GM23248 (cell line): ENCODE measurements around the gene CAPN14. TPM values are rescaled to one million over a fixed set of nuclear protein-coding genes. Genes with fewer than 3 reads are reported as not detected.
A peak's percentile ranks its signal among the peaks of the same experiment; 100 is the strongest.

ENCODE experiments used
- DNase-seq: peaks from one replicate; pipeline ENCODE4 v3.0.0-alpha.2; 2015
- H2AFZ ChIP-seq: fragments of 200-600 bp; sonication (generic); 2 replicates; pipeline ENCODE4 v1.6.1; 2016; ENCODE audit warnings: antibody characterized with exemption
- H3F3A ChIP-seq: fragments of 200-600 bp; sonication (generic); 2 replicates; pipeline ENCODE4 v1.6.1; 2016; ENCODE audit warnings: mild to moderate bottlenecking, antibody characterized with exemption, mixed run types; ENCODE audit not compliant: insufficient read depth
- H3K27ac ChIP-seq: fragments of 200-600 bp; sonication (generic); 2 replicates; pipeline ENCODE4 v1.5.1; 2016; ENCODE audit warnings: mild to moderate bottlenecking
- H3K27me3 ChIP-seq: fragments of 200-600 bp; sonication (generic); replicated peaks from 2 replicates; pipeline ENCODE4 v1.6.1; 2016; ENCODE audit warnings: mild to moderate bottlenecking; ENCODE audit not compliant: insufficient read depth
- H3K36me3 ChIP-seq: fragments of 200-600 bp; sonication (generic); 2 replicates; pipeline ENCODE4 v1.6.1; 2016; ENCODE audit warnings: low read depth, mild to moderate bottlenecking
- H3K4me1 ChIP-seq: fragments of 200-600 bp; sonication (generic); 2 replicates; pipeline ENCODE4 v1.6.1; 2016; ENCODE audit warnings: mild to moderate bottlenecking; ENCODE audit not compliant: insufficient read depth
- H3K4me2 ChIP-seq: fragments of 200-600 bp; sonication (generic); one replicate; pipeline ENCODE4 v1.6.1; 2016; ENCODE audit warnings: mild to moderate bottlenecking; ENCODE audit not compliant: unreplicated experiment
- H3K4me3 ChIP-seq: fragments of 200-600 bp; sonication (generic); 2 replicates; pipeline ENCODE4 v1.5.1; 2016; ENCODE audit warnings: mild to moderate bottlenecking
- H3K79me2 ChIP-seq: fragments of 200-600 bp; sonication (generic); 2 replicates; pipeline ENCODE4 v1.6.1; 2016; ENCODE audit warnings: mild to moderate bottlenecking; ENCODE audit not compliant: insufficient read depth
- H3K9ac ChIP-seq: fragments of 200-600 bp; sonication (generic); 2 replicates; pipeline ENCODE4 v1.6.1; 2016; ENCODE audit warnings: mild to moderate bottlenecking
- H3K9me2 ChIP-seq: fragments of 200-600 bp; sonication (generic); 2 replicates; pipeline ENCODE4 v1.6.1; 2016; ENCODE audit warnings: mixed run types, mild to moderate bottlenecking, moderate library complexity; ENCODE audit not compliant: insufficient read depth
- H3K9me3 ChIP-seq: fragments of 200-600 bp; sonication (generic); one replicate; pipeline ENCODE4 v1.6.1; 2017; ENCODE audit warnings: low read depth
- H4K20me1 ChIP-seq: fragments of 200-600 bp; sonication (generic); 2 replicates; pipeline ENCODE4 v1.6.0; 2016; ENCODE audit not compliant: insufficient read depth
- EZH2 ChIP-seq: fragments of 200-600 bp; sonication (generic); IDR thresholded peaks from 2 replicates; pipeline ENCODE4 v1.6.1; 2018; ENCODE audit warnings: antibody characterized with exemption, mild to moderate bottlenecking; ENCODE audit not compliant: insufficient read depth, poor library complexity, severe bottlenecking
- EZH2phosphoT487 ChIP-seq: fragments of 200-600 bp; sonication (generic); IDR thresholded peaks from 2 replicates; pipeline ENCODE4 v1.6.1; 2018; ENCODE audit warnings: antibody characterized with exemption, moderate library complexity, mild to moderate bottlenecking, low read depth; ENCODE audit not compliant: insufficient read depth
- WGBS, 2 experiments: methylation state at CpG; one replicate each; pipeline ENCODE4 v1.1.6; 2015 to 2017; ENCODE audit warnings: low lambda C conversion rate in 2 of 2, low coverage in 1 of 2; ENCODE audit errors: missing lambda C conversion rate in 2 of 2; 5-methylcytosine and 5-hydroxymethylcytosine counted together
- in situ Hi-C: fragments of 300-500 bp; cut with MboI; formaldehyde crosslinking; loops from 2 replicates; pipeline ENCODE4 v1.15.0; 2020
- polyA plus RNA-seq: library from polyadenylated mRNA; unstranded; fragments of >200 nt; fragmentation: Nextera tagmentation; extraction: Ambion mirVana; gene quantifications from 2 replicates; pipeline ENCODE4 v1.2.1, GENCODE V29; 2016
- total RNA-seq: library from RNA; depleted of rRNA; stranded (reverse); fragments of >200 nt; shearing (Covaris generic); gene quantifications from 2 replicates; pipeline ENCODE4 v1.2.3, GENCODE V29; 2014

The CAPN14 gene
- total and polyA plus RNA-seq, 2 experiments from 2014 or later = 0.11 TPM; not detected in 1

DNA sequence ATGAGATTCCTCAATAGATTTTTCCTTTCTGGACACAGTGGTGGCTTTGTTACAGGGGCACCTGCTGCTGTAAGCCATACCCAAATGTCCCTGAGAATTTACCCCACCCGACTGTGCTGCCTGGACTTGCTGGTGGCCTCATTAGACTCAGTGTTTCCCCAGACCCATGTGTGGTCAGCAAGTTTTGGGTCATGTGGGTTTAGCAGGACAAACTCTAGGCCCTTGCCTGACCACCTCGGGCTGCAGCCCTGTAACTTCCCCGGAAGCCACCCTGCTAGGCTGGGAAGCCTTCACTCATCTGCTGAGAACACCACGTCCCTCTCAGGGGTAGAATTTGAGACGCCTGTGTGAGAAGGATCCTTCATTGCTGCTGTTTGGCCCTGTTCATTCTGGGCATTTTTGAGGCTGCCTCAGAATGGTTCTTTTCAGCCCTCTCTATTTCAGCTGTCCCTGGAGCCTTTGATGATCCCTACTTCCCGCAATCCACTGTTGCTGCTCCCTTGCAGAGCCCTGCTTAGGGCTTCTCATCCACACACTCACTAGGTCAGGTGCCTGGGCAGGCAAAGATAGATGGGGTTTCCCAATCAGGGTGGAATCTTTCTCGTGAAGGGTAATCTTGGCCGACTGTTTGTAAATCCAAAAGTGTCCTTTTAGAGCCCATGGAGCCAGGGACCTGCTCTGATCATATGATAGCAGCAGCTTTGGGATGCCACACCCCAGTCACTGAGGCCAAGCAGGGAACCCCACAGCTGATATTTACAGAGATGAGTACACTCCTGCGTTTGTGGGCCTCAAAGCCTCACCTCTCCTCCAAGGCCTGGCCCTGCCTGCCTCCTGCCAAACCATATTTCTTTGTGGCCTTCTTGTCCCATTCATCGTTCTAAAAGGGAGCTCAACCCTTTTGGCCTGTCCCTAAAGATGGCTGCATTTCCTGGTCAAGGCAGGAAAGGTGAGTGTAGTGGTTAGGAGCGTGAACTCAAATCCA lies 23.4 kb upstream of the CAPN14 start:
- Histone ChIP-seq H3K4me1 (peaks cover 11% of the 10 kb centered on the region; the same call in 1 of the 2 replicates), H4K20me1 (no peaks in the 10 kb centered on the region), H3K4me3 (no peak overlapping the region), H3K27ac (peak overlapping the region; percentile 21; the same call in 1 of the 2 replicates), H3K4me2 (no peak overlapping the region), H3K27me3 (no peaks in the 10 kb centered on the region), H3K36me3 (no peaks in the 10 kb centered on the region), H3K9me3 (no peaks in the 10 kb centered on the region), H3K9me2 (no peaks in the 10 kb centered on the region), H3F3A (no peaks in the 10 kb centered on the region), H3K79me2 (peaks cover 65% of the 10 kb centered on the region), H3K9ac (no peak overlapping the region), H2AFZ (peak overlapping the region; percentile 77; the same call in 1 of the 2 replicates)
- TF ChIP-seq EZH2phosphoT487 (no peak), EZH2 (no peak)
- WGBS, 2 experiments = 79 to 83% methylated on average over 11 of the region's 11 CpGs
- no peak for DNase-seq
- in situ Hi-C loops = no loop called here

DNA sequence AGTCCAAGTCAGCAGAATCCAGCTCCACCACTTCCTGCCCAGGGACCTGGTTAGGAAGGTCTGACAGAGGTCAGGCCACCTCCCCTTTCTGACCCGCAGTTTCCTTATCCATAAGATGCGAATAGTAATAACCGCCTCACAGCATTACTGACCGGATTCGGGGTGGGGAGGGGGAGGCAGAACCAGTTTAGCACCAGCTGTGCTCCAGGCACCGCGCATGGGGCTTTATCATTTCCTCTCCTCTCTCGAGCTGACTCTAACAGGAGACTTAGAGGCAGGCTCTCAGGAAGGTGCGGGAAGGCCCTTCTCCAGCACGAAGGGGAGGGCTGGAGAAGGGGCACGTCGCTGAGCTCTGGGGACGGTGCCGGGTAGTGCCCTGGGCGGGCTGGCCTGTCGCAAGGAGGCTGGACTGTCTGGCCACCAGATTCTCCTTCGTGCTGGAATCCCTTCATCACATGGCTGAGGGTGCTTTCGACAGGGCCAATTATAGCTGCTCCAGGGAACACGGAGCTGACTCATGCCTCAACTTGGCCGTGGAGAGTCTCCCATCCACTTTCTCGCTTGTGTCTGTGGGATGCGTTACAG lies 22.4 kb upstream of the CAPN14 start:
- Histone ChIP-seq H3K79me2 (peaks cover 72% of the 10 kb centered on the region), H3K4me2 (peak overlapping the region; percentile 40), H3K9me2 (no peaks in the 10 kb centered on the region), H3K27ac (peak overlapping the region; percentile 21; the same call in 1 of the 2 replicates), H4K20me1 (no peaks in the 10 kb centered on the region), H2AFZ (peak overlapping the region; percentile 77), H3K27me3 (no peaks in the 10 kb centered on the region), H3K9me3 (no peaks in the 10 kb centered on the region), H3K4me3 (0 out of 2 replicates have a peak overlapping the region, but pooled peaks have one; percentile 28), H3K36me3 (no peaks in the 10 kb centered on the region), H3F3A (peaks cover 7% of the 10 kb centered on the region), H3K9ac (no peak overlapping the region), H3K4me1 (peaks cover 21% of the 10 kb centered on the region)
- peak; percentile 88 for DNase-seq
- 25 to 32% methylated on average over 21 to 22 of the region's 22 CpGs for WGBS, 2 experiments
- TF ChIP-seq EZH2phosphoT487 (no peak), EZH2 (no peak)
- in situ Hi-C loops = no loop called here

DNA sequence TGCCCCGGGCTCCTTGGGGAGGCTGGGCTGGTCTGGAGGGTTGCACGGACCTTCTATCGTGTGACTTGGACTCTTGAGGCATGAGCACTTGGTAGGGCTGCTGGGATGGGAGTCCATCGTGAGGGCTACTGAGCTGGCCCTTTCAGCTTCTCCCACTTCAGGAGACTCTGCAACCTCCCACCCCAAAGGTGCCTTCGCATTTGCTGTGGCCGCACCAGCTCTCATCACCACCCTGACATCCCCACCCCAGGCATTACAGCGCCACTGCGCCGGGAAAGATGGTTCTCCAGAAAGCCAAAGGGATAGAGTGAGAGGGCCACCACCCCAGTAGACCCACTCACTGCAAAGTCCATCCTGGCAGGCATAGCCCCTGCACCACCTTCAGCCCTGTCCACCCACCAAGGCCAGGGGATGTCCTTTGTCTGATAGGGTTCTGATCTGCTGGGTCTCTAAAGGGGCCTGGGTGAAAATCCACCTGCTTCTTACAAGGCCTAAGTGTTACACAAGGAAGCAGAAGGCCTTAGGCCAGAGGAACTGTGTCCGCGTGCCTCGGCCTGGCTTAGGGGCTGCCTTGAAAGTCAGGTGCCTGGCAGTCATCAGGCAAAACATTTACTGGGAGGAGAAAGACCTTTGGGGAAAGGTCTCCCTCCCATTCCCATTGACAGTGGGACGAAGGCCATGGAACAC lies 21.7 kb upstream of the CAPN14 start:
- H3K36me3 ChIP-seq = no peaks in the 10 kb centered on the region
- H2AFZ ChIP-seq = 0 out of 2 replicates have a peak overlapping the region, but pooled peaks have one; percentile 77
- in situ Hi-C loops = no loop called here
- no peaks in the 10 kb centered on the region for H4K20me1 ChIP-seq
- 86 to 93% methylated on average over 13 of the region's 13 CpGs for WGBS, 2 experiments
- peaks cover 23% of the 10 kb centered on the region for H3K4me1 ChIP-seq
- 0 out of 2 replicates have a peak overlapping the region, but pooled peaks have one; percentile 21 for H3K27ac ChIP-seq
- DNase-seq = no peak
- no peaks in the 10 kb centered on the region for H3K9me3 ChIP-seq
- peaks cover 7% of the 10 kb centered on the region for H3F3A ChIP-seq
- H3K27me3 ChIP-seq = no peaks in the 10 kb centered on the region
- H3K79me2 ChIP-seq = peaks cover 78% of the 10 kb centered on the region
- TF ChIP-seq EZH2 = no peak
- no peak for TF ChIP-seq EZH2phosphoT487
- H3K4me3 ChIP-seq = no peak overlapping the region
- no peak overlapping the region for H3K4me2 ChIP-seq
- H3K9ac ChIP-seq = no peak overlapping the region
- no peaks in the 10 kb centered on the region for H3K9me2 ChIP-seq

GRCh38 chr2:31238126-31238905 lies 21.0 kb upstream of the CAPN14 start:
- H3K27ac ChIP-seq = no peak overlapping the region
- 62 to 68% methylated on average over 10 of the region's 10 CpGs for WGBS, 2 experiments
- in situ Hi-C loops = no loop called here

More at GRCh38 chr2:31238126-31238905, 21.0 kb upstream of the CAPN14 start:
- Histone ChIP-seq H3K4me2 (no peak overlapping the region), H3K36me3 (no peaks in the 10 kb centered on the region), H2AFZ (no peak overlapping the region), H4K20me1 (no peaks in the 10 kb centered on the region), H3K4me3 (no peak overlapping the region), H3K4me1 (peaks cover 26% of the 10 kb centered on the region), H3K9ac (no peak overlapping the region), H3K79me2 (peaks cover 74% of the 10 kb centered on the region), H3K9me3 (no peaks in the 10 kb centered on the region), H3K9me2 (no peaks in the 10 kb centered on the region), H3K27me3 (no peaks in the 10 kb centered on the region), H3F3A (peaks cover 10% of the 10 kb centered on the region)
- TF ChIP-seq EZH2phosphoT487 (no peak), EZH2 (no peak)
- DNase-seq = no peak
